GM12864 (cell line): ENCODE measurements around the gene ATP8B4.

Source experiments
- DNase-seq: peaks from one replicate; pipeline ENCODE4 v3.0.0-alpha.2; 2011; ENCODE audit warnings: low read depth
- H3K4me3 ChIP-seq: 2 replicates; pipeline ENCODE4 v1.5.1; 2011; ENCODE audit warnings: mild to moderate bottlenecking, low read depth, low read length, control low read depth
- CTCF ChIP-seq: IDR thresholded peaks from 2 replicates; pipeline ENCODE4 v1.5.1; 2011; ENCODE audit warnings: low read depth, mild to moderate bottlenecking, moderate library complexity, low read length, control low read depth, inconsistent platforms; ENCODE audit errors: missing control alignments

The ATP8B4 gene

GRCh38 chr15:49901321-49901720 lies 217.7 kb downstream of the ATP8B4 start:
- no peak overlapping the region for H3K4me3 ChIP-seq
- TF ChIP-seq CTCF: no peak
- no peak for DNase-seq

- DNase-seq: no peak
- H3K4me3 ChIP-seq: no peak overlapping the region
- TF ChIP-seq CTCF: no peak
These were observed 218.2 kb downstream of the ATP8B4 start for GRCh38 chr15:49900903-49901235.

- no peak for DNase-seq
- TF ChIP-seq CTCF: no peak
- H3K4me3 ChIP-seq: no peak overlapping the region
These were observed 218.8 kb downstream of the ATP8B4 start for GRCh38 chr15:49900006-49900902.

GRCh38 chr15:49898575-49899283 lies 220.3 kb downstream of the ATP8B4 start:
- no peak for DNase-seq
- TF ChIP-seq CTCF: no peak

GRCh38 chr15:49898097-49898496 lies 220.9 kb downstream of the ATP8B4 start:
- no peak overlapping the region for H3K4me3 ChIP-seq
- no peak for DNase-seq
- no peak for TF ChIP-seq CTCF

More at GRCh38 chr15:49898575-49899283, 220.3 kb downstream of the ATP8B4 start:
- H3K4me3 ChIP-seq: no peak overlapping the region

GRCh38 chr15:49895347-49896223 lies 223.4 kb downstream of the ATP8B4 start:
- H3K4me3 ChIP-seq: no peak overlapping the region
- TF ChIP-seq CTCF: no peak
- DNase-seq: no peak
